Activated T-cell treated with anti-CD3 and anti-CD28 coated beads for 4 hours (primary cell): ENCODE results near the gene CDCP2.
"Not testable (repeated sequence)": the region's sequence is repeated elsewhere in the genome, so short reads cannot be mapped to it uniquely, and the experiment has no call there.

Experiments used
- DNase-seq: peaks from one replicate; pipeline ENCODE4 v3.0.0-alpha.2; 2020

The CDCP2 gene

DNA sequence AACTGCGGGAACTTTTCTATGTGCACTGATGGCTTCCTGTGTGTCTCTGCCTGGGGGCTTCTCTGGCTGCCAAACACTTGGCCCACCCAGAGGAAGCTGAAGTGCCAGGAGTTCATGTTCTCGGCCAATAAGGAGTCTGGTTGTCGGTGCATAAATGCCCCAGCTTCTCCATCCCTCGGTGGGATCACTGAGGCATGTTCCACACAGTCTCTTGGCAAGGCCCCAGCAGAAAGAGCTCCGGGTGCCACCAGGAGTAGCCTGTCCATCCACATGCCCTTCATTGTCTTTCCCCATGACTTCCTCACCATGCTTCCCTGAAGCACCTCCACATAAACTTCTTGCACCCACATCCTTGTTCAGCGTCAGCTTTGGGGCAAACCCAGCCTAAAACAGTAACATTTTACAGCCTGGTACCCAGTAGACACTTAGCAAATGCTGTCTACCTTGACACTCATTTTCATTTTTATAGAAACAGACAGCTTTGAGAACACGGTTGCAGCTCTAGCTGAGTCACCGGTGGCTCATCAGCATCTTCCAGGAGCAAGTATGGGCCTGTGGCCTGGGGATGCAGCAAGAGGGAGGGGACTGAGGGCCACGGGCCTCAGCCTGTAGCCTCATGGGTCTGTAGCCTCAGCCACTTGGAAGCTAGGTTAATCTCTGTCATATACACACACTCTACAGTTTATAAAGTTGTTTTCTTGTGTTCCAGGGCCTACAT, 14.8 kb upstream of the CDCP2 start:
- no peak for DNase-seq

GRCh38 chr1:54166357-54166756, 13.6 kb upstream of the CDCP2 start:
- not testable (repeated sequence) for DNase-seq

DNA sequence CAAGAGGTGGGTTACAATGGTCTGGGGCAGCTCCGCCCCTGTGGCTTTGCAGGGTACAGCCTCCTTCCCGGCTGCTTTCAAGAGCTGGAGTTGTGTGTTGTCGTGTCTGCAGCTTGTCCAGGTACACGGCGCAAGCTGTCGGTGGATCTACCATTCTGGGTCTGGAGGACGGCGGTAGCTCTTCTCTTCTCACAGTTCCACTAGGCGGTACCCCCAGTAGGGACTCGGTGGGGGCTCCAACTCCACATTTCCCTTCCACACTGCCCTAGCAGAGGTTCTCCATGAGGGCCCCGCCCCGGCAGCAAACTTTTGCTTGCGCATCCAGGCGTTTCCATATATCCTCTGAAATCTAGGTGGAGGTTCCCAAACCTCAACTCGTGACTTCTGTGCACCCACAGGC, 12.3 kb upstream of the CDCP2 start:
- DNase-seq: no peak

DNA sequence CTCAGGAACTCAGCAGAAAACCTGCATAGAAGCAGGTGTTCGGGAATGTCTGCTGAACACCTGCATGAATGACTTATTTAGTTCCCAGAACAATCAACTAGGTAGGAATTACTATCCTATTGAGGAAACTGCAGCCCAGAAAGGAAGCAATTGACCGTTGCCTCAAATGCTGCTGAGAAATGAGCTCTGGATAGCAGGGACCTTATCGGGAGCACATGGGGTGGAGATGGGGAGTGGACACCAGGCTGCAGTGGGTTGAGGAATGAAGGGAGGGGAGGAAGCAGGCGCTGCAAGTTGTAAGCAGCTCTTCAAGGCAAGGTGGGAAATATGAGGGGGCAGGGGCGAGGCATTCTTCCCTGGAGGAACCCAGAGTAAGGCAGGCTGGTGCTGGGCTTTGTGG, 10.8 kb upstream of the CDCP2 start:
- no peak for DNase-seq

GRCh38 chr1:54163051-54163450, 10.3 kb upstream of the CDCP2 start:
- no peak for DNase-seq

DNA sequence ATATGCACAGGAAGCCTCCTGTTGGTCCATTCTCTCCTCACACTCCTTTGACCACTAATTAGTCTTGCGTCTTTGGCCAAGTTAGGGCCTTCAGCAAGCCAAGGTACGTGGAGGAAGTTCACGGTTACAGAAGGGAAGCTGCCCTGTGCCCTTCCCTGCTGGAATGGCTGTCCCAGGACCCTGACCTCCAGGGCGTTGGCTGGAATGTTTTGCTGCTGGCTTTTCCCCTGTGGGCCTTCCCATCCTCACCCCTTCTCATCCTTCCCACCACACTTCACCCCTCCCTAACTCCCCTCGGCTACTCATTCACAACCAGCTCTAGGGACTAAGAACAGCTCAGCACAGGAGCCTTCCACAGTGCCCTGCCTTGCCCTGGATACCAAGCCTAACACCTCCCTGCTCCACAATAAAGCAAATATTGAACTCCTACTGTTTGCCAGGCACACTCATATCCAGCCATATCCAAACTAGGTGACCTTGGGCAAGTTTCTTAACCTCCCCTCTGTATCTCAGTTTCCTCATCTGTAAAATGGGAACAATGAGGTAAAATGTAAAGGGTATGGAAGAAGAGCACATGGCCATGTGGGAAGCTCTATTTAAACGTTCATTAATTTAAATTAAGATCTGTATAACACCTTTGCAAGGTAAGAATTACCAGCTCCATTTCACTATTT, 8.8 kb upstream of the CDCP2 start:
- no peak for DNase-seq

DNA sequence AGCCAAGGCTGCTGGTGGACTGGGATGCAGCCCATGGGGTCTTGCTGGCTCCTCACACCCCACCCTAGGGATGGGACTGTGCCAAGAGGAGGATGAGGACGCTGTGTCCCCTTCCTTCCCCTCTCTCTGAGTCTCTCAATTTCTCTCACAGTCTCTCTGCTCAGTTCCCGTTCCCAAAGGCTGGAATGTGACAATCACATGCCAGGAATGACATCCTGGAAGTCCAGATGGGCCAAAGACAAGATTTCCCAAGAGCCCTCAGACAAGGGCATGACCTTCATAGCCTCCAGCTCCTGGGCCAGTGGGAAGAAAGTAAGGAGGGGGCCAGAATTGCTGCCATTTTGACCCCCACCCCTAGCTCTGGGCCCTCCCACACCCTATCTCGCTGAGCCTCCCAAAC, 7.6 kb upstream of the CDCP2 start:
- DNase-seq: no peak

- DNase-seq: no peak
Measured at GRCh38 chr1:54159733-54160316, 7.0 kb upstream of the CDCP2 start.

DNA sequence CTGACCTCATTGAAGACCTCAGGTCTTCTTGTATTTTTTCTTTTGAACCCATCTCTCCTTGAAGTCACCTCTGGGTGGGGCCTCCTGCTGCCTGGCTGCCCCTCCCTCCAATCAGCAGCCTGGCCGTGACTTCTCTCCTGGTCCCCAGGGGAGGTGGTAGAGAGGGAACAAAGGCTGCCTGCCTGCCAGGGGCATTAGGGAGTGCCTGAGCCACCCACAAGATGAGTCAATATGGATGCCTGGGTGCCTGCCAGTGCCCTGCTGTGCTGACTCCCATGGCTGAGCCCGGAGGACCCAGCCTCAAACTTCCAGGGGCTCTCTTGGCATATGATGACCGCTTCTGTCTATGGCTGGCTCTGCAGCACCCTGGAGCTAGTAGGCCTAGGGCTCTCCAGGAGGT, 5.3 kb upstream of the CDCP2 start:
- no peak for DNase-seq

GRCh38 chr1:54157401-54157800, 4.6 kb upstream of the CDCP2 start:
- DNase-seq: no peak

- no peak for DNase-seq
Measured at GRCh38 chr1:54156986-54157385, 4.2 kb upstream of the CDCP2 start.

DNA sequence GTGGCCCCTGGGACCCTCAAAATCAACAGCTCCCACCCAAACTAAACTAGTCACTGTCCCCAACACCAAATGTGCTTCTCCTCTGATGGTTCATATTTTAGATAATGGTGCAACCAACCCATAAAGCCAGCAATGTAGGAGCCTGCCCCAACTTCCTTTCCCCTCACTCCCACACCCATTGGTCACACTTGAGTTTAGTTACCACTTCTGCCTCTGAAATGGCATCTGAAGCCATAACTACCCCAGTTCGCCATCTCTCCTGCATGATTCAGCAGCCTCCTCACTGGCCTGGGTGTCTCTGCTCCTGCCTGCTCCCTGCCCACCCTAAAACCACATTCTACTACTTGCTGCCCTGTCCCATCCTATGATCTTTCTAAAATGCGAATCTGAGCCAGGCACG, 3.4 kb upstream of the CDCP2 start:
- no peak for DNase-seq

DNA sequence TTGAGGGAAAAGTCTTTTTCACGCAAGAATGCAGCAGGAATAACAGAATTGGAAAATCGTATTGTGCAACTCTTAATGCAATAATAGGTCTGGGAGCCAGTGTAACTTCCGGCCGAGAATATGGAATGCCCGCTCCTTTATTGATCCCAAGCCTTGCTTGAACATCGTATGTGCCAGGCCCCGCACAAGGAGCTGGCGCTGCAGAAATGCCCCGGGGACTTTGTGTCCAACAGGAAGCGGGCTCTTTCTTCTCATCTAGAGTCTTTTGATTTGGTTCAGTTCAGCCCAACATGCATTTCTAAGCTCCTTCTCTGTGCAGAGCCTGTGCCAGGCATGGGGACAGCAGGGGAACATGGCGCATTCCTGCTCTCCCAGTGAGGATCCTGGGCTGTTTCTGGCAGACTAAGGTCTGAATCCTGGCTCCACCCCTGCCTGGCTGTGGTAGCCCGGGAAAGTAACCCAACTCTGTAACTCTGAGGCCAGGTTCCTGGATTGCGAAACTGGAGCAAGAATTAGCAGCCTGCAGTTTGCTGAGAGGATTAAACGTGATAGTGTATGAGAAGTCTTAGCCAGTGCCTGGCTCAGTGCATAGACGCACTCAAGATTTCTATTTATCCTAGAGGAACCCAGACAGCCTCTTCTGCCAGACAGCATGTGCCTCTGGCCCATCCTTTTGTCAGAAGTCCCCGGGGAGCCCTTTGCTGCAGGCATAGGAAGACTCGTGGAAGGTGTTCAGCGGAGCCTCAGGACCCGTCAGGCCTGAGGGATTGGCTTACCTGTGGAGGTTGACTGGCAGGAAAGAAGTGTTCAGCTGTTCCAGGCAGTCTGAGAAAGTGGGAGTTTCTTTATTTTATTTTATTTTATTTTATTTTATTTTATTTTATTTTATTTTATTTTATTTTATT, 987 bp upstream of the CDCP2 start:
- DNase-seq: no peak

- no peak for DNase-seq
Measured at GRCh38 chr1:54151013-54151412, 1.8 kb downstream of the CDCP2 start.

GRCh38 chr1:54149734-54150133, 3.1 kb downstream of the CDCP2 start:
- no peak for DNase-seq

GRCh38 chr1:54144366-54144765, 8.4 kb downstream of the CDCP2 start:
- no peak for DNase-seq

DNA sequence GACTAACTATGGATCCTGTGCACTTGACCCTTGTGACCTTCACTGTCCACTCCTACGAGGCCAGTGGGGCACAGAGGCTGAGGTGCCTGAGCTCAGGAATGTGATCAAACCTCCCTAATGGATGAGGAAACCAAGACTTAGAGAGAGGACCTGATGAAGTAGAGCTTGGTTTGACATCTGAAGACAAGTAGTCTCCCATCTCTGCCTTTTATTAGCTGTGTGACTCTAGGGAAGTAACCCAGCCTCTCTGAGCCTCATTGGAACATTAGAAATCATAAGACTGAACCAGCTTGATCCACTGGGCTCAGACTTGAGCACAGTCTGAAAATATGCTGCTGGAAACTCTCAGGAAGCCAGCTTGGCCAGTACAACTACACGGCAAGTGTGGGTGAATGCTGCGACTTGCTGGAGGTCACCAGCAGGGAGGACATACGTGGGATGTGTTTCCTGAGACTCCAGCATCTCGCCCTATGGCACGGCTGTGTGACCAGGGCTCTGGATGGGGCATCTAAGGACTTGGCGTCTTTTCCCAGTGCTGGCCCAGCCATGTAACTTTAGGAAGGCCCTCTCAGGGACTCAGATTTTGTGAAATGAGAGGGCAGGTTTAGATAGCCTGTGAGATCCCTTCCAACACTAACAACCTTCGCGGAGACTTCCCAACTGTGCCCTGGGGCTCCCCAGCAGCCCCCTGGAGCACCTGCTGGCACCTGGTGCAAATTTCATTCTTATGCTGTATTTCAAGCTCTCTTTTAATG, 10.5 kb downstream of the CDCP2 start:
- no peak for DNase-seq

- DNase-seq: no peak
Measured at GRCh38 chr1:54139711-54140110, 13.1 kb downstream of the CDCP2 start.

GRCh38 chr1:54138994-54139393, 13.8 kb downstream of the CDCP2 start:
- no peak for DNase-seq

DNA sequence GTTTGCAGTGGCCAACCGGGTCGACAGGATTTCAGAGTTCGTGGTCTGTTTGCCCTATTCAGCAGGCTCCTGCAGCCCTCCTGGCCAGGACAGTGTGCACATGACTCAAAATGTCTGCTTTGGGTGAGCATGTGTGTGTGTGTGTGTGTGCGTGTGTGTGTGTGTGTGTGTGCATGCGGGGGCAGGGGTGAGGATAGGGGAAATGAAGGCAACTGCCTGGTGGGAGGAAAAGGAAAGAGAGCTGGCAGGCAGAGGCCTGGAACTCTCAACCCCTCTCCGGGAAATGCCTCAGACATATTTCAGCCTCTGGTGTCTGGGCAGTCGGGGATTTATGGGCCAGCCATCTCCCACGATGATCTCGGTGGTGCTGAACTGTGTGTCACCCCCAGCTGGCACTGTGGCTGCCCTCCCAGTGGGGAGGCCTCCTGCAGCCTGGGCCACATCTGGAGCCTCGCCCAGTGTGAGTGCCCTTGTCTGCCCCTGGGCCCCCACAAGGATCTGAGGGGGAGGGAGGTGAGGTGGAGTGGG, 15.2 kb downstream of the CDCP2 start:
- no peak for DNase-seq

GRCh38 chr1:54136963-54137533, 15.8 kb downstream of the CDCP2 start:
- DNase-seq: no peak
